WI38 (cell line): ENCODE results near the gene C1orf159.

Source experiments
- H3K4me3 ChIP-seq: 2 replicates; pipeline ENCODE4 v1.5.1; 2011; ENCODE audit warnings: low read depth, mild to moderate bottlenecking, control low read depth, low read length
- CTCF ChIP-seq: IDR thresholded peaks from 2 replicates; pipeline ENCODE4 v1.5.1; 2012; ENCODE audit warnings: low read depth, mild to moderate bottlenecking, control low read depth, low read length

Gene C1orf159

GRCh38 chr1:1124508-1124785 is 8.6 kb upstream of the C1orf159 start:
- no peak for TF ChIP-seq CTCF
- no peak overlapping the region for H3K4me3 ChIP-seq

GRCh38 chr1:1123581-1124507 is 8.0 kb upstream of the C1orf159 start:
- H3K4me3 ChIP-seq, result no peak overlapping the region
- no peak for TF ChIP-seq CTCF

GRCh38 chr1:1122981-1123480 is 7.1 kb upstream of the C1orf159 start:
- H3K4me3 ChIP-seq, result no peak overlapping the region
- no peak for TF ChIP-seq CTCF

- TF ChIP-seq CTCF, result peak; percentile 81
- H3K4me3 ChIP-seq, result peak overlapping the region; percentile 30
Measured at GRCh38 chr1:1122078-1122811, 6.4 kb upstream of the C1orf159 start.

GRCh38 chr1:1121611-1122077 is 5.8 kb upstream of the C1orf159 start:
- peak overlapping the region; percentile 30 for H3K4me3 ChIP-seq
- no peak for TF ChIP-seq CTCF

- no peak overlapping the region for H3K4me3 ChIP-seq
- no peak for TF ChIP-seq CTCF
Measured at GRCh38 chr1:1120866-1121591, 5.1 kb upstream of the C1orf159 start.
